ENCODE measurements around the gene ATG10.

ATG10 gene

DNA sequence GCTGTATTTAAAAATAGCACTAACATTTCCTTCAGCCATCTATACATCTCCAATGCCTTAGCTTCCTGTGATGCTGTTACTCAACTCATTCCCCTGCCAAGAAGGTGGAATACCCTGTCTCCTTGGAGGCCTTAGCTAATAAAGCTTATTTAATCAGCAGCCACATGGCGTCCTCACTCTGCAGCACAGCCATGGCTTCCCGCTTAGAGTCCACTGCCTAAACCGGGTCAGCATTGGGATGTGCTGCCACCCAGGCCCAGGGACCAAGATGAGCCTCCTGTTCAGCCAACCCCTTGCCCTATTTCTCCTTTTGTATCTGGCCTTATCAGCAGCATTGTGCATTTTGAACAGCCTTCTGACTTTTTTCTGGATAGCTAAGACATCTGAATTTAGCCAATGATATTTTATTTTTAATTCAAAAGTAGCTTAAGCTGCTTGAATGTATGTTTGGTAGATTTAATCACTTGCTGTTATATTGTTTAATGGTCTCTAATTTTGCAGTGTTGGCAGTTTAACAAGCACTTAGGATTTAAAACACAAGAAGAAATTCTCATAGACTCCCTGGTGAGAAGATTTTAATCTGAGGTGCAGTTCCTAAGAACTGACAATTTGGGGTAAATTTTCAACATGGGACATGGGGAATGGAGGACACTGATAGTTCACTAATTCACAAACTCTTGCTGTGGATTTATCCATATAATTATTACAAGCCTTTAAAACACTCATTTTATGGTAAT lies 193.3 kb downstream of the ATG10 start:
- no peak for DNase-seq (ENCODE audit: low read depth in 2 of 2)

DNA sequence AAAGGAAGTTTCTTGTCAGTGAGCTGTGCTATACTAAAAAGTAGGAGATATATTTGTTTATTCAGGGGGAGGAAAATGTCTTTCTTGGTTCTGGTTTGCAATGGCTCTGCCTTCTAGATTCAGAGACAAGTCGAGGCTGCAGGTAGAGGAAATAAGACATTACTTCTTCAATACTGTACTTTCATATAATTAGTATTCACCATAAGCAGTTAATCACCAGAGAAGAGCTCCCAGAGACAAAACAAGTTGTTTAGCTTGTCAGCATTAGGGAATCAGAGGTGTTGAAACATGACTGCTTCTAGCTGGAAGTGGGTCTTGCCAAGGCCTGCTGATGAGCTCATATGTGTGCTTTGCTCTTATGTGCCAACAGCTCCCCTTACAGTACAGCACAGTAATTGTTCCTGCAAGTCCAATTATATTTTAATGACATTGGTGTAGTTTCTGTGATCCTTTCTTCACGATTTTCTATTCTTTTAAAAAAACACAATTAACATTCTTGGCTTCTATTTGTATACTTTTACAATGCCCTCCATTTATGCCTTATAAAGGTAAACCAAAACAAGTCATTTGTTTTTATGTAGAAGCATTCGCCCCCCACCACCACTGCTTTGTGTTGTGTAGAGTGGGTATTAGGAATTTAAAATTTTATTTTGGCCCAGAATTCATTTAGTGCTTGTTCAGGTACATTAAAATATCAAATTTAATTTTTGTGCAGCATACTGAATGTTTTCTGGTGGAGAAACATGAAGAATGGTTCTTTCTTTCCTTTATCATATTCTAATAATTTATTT lies 194.1 kb downstream of the ATG10 start:
- DNase-seq (ENCODE audit: low read depth in 2 of 2): peak in 1 of 2 donors; percentile 5

DNA sequence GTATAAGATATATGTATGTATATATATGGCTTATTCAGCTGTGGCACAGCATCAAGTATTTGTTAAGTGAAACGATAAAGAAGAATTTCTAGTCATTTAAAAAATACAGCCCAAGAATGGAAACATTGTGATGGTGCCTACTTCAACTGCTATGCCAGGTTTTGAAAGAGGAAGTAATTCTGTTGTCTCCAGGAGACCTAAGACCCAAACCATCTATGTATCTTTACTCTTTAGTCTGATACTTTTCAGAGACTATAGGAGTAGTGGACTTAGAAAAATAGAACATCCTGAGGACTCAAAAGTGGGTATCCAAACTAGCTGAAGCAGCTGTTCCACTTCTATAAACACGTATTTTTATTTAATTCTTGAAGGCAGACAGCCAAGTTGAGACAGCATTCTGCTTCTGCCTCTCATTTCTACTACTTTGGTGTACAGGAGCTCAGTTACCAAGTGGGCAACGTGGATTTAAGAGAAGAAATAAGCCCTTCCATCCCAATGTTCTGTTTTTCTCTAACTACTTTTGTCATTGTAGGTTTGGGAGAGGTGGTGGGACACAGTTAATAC lies 195.6 kb downstream of the ATG10 start:
- DNase-seq (ENCODE audit: low read depth in 2 of 2): no peak

DNA sequence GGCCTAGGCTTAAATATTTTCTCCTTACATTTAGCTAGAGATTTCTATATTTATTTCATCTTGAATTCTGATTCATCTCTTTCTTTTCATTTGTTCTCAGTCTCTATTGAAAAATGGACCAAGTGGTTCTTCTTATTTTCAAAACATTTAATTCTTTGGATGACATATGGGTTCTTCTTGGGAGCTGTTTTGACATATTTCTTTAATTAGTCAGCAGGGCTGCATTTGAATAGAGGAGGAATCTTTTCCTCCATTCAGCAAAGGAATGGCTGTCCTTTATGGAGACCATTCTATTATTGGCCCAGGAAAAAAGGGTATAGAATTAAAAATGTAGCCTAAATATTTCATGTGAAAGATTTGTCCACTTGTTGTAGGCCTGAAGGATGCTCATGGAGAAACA lies 196.5 kb downstream of the ATG10 start:
- DNase-seq (ENCODE audit: low read depth in 2 of 2): no peak

DNA sequence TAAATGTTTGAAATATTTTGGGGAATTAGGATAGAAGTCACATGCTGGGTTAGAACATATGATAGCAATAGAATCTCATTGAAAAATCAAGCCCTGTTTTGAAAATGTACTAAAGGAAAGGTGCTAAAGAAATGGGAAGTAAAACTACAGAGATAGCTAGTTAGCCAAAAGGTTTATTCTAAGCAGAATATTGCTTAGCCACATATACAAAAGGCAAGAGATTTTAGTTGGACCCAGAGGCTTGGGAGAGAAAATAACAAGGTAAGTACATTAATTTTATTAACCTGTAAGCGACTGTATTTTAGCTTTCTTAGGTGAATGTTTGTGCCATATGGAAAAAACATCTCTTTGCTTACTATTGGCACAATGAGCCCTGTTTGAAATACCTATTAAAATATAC lies 198.1 kb downstream of the ATG10 start:
- DNase-seq (ENCODE audit: low read depth in 2 of 2): no peak

DNA sequence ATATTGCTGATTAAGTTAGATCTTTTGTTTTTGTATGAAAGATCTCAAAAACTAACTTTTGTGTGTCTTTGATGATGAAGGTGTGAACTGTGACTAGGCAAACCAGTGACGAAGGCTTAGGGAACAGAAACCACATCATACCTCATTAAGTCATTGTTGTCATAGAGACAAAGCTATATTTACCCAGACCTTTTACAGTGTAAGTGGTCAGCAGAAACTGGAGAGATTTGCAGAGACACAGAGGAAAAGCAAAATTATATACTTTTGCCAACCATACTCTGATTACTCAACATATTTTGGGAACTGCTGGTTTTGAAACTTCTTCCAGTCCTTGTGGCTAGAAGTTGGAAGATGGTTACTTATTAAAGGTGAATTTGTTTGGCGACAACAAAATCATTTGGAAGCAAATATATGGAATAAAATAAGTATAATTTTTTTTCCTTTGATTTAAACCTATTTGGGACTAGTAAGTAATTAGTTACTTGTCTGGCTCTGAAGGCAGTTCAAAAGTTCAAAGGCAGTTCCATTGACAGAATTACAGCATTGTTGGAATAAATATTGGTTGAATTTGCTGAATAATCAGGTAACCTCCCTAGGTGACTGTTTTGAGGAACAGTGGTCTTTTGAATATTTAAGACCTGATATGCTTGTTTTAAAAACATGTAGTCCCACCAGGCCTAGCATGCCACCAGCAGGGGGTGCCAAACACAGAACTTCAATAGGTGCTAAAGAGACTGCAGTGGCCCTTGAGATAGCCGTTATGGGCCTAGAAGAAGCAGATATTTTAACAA lies 202.5 kb downstream of the ATG10 start:
- peak; percentile 10 to 23 for DNase-seq (ENCODE audit: low read depth in 2 of 2)

DNA sequence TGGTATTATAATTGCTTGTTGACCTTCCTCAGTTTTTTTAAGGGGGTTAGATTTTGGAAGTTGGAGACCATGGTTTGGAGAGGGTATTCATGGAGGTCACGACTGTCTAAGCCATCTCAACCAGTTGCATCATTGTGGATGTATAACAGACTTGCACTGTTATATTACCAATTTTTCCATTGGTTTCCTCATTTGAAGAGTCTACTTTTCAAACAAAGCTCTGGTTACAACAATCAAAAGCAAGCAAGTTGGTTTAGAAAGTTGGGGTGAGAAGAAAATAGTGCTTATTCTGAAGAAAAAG lies 203.0 kb downstream of the ATG10 start:
- no peak for DNase-seq (ENCODE audit: low read depth in 2 of 2)

DNA sequence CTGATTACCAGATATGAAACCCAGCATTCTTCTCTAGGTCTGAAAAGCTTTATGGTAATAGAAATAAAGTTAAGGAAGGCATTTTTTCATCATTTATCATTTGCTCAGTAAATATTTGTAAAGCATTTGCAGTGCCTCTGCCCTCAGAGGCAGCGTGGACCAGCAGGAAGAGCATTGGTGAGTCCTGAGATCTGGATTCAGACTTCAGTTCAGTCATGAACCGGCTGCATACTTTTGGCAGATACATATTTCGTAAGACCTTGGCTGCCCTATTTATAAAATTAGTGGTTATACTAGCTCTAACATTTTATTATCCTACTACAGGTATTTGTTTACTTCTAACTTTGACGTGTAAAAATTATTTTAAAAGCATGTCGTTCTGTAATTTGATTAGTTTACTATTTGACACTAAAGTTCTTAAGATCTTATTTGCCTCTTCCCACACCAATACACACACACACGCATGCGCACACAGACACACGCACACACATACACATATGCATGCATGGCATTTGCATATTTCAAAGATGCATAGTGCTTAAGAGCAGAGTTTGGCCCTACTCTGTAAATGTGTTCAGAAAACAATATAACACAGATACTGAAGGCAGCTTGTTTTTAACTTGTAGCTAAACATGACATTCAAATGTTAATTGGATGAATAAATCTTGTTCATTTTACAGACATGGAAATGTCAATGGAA lies 204.4 kb downstream of the ATG10 start:
- no peak for DNase-seq (ENCODE audit: low read depth in 2 of 2)

DNA sequence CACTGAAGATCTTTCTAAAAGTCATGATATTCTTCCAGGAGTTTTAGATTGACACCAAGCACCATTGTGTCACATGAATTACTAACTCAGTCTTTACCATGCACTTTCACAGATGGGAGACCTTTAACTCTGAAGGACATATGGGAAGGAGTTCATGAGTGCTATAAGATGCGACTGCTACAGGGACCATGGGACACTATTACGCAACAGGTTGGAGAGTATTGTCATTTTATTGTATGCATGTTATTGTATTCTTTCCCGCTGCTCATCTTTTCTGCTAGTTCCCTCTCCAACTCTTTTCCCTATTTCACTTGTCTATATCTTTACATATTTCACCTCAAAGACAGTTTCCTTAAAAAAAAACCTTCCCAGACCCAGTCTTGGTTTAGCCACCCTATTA lies 206.6 kb downstream of the ATG10 start:
- DNase-seq (ENCODE audit: low read depth in 2 of 2): no peak

DNA sequence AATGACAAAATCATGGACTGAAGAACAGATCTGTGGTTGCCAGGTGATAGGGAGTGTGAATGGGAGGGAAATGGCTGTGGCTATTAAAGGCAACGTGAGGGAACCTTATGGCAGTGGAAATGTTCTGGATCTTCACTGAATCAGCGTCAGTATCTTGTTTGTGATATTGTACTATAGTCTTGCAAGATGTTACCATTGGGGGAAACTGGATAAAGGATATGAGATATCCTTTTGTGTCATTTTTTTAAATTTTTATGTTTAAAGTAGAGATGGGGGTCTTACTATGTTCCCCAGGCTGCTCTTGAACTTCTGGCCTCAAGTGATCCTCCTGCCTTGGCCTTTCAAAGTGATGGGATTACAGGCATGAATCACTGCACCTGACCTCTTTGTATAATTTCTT lies 210.8 kb downstream of the ATG10 start:
- DNase-seq (ENCODE audit: low read depth in 2 of 2): no peak

DNA sequence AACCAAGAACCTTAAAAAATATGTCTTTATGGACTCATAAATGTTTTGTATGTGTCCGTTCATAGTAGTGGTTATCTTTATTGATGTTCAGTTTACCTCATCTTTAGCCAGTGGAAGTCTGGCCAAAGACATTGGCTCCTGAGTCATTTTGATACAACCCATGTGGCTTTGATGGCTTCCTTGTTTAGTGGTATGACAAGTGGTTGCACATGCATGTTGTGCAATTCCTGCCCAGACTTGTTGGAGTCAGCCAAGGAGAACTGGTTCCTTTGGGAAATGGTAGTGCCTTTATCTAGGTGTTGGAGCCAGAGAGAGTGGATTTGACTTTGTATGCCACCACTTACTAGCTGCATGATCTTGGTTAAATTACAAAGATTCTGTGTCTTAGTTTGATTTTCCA lies 212.0 kb downstream of the ATG10 start:
- DNase-seq (ENCODE audit: low read depth in 2 of 2): no peak

DNA sequence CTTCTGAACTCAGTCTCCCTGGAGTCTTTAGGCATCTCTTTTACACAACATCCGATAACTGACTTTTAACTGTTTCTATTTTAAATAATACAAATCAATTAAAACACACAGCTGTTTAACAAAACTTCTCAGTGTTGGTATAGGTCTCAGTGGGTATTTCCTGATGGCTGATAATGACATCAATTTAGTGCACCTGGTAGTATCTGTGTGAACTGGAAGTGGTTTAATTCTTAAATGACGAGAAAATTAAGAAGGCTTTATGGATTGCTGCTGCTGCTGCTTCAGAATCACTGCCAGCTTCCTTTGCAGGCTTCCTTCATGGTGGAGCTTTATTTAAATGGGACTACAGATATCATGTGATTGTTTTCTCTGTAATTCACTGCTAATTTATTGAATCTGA lies 214.0 kb downstream of the ATG10 start:
- no peak for DNase-seq (ENCODE audit: low read depth in 2 of 2)

DNA sequence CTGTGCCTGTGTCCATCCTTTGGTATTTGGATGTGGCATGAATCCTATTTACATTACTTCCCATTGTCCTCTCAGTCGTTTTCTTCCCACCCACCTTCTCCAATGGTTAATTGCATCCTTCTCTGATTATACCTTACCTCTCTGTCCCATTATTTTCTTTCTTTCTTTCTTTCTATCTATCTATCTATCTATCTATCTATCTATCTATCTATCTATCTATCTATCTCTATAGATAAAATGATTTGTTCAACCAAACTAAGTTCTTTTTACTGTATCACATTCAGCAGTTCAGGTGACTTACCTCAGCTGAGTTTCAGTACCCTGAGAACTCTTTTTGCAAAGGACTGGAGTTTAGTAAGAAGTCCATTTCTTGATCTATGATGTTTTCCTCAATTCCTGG lies 225.7 kb downstream of the ATG10 start:
- no peak for DNase-seq (ENCODE audit: low read depth in 2 of 2)

DNA sequence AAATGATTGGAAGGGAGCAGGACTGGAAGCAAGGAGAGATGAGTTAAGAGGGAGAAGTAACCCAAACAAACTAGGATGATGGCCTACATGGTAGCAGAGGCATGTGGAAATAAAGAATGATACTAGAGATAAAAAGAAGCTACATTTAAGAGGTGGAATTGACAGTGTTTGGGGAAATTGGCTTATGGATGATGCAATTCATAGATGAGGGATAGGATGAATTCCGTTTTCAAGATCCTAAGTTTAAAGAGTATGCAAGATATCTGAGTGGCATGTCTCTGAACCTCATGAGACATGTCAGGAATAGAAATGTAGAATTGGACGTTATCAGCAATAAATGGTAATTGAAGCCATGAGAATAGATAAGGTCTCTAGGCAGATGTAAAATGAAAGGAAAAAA lies 232.7 kb downstream of the ATG10 start:
- DNase-seq (ENCODE audit: low read depth in 2 of 2): no peak

DNA sequence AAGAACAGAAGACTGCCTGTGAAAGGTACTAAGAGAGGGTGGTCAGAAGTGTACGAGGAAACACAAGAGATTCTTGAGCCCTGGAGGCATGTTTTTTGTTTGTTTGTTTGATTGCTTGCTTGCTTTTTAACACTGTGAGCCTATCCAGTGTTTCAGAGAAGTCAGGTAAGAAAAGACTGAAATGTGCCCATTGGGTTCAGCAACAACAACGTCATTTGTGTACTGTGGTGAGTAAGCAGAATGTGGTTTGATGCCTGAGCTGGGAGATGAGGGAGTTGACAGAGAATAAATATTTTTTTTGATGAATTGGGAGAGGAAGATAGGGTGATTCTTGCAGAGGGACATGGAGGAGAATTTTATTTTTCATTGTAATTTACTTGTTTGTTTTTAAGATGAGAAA lies 233.2 kb downstream of the ATG10 start:
- DNase-seq (ENCODE audit: low read depth in 2 of 2): no peak

DNA sequence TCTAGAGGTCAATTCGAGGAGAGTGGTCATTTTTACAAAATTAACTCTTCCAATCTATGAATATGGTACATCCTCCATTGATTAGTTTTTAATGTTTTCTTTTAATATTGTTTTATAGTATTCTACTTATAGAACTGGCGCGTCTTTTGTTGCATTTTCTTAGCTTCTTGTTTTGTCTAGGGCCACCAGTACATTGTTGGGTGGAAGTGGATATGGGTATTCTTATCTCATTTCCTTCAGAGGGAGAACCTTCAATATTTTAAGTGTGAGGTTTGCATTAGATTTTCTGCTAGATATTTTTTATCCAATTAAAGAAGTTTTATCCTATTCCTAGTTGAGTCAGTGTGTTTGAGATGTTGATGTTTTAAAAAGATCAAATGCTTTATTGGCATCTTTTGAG lies 236.5 kb downstream of the ATG10 start:
- no peak for DNase-seq (ENCODE audit: low read depth in 2 of 2)

DNA sequence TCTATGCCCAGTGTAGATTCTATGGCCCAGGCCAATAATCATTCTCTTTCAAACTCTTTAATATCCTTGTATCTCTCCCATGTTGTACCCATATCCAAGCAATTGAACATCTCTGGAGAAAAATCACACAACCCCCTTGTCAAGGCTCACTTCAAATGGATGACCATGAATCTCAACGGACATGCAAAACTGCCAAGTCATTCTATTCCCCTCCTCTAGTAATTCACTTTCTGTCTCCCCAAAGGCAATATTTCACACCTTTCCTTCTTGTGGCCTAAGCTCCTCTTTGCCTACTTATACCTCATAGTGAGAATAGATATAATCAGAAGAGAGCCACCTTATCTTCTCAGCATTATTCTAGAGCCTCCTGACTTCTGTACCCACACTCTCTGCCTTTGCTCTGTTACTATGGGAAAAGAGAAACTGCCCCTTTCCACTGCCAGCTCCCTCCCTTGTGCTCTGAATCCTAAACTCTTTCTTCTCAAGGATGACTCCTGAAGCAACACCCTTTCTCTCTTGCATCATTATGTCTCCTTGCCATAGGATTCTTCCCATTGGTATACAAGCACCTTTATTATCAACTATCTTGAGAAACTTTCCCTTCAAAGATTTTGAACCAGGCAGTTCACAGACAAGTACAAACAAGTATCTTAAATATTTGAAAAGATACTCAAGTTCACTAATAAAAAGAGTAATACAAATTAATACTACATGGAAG lies 240.2 kb downstream of the ATG10 start:
- no peak for DNase-seq (ENCODE audit: low read depth in 2 of 2)

DNA sequence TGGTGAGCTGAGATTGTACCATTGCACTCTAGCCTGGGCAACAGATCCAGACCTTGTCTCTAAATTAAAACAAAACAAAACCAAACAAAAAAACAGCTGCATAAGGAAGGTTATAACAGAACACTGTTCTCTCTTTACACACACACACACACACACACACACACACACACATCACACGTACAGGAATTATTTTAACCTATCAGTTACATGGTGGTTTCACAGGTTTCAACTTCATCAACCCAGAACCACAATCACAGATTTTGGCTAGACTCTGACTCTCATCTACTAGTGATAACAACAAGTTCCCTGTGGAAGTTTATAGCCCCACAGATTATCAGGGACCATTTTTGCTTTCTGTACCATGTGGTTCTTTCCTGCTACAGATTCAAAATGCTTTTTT lies 246.1 kb downstream of the ATG10 start:
- no peak for DNase-seq (ENCODE audit: low read depth in 2 of 2)

DNA sequence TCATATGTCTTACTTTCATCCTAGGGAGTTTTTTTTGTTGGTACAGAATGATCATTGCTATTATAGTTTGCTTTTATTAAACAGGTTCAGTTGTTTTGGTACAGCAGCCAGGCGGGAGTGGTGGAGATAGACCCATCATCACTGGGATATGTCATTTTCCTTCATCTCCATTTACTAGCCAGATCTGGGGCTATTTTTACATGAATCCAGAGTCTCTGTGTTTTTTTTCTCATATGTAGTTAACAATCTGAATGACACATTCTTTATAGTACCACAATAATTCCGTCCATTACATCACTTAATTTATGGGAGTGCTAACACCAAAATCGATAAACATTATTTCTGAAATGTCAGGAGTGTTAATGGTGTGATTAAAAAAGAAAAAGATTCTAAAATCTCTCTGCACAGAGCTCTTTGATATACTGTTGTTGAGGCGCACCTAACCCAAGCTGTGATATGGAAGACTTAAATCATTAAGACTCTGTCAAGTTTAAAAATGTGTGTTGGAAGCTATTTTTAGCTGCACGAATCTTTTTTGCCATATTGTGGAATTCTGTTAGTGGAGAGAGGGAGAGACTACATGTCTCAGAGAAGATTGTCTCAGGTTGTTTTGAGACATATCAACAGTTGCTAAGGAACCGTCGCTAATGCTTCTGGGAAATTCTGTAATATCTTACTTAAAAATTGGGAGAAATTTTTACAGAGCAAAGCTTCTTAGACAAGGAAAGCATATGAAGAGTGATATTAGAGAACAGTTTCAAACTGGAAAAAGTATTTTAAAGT lies 246.7 kb downstream of the ATG10 start:
- DNase-seq (ENCODE audit: low read depth in 2 of 2): no peak

DNA sequence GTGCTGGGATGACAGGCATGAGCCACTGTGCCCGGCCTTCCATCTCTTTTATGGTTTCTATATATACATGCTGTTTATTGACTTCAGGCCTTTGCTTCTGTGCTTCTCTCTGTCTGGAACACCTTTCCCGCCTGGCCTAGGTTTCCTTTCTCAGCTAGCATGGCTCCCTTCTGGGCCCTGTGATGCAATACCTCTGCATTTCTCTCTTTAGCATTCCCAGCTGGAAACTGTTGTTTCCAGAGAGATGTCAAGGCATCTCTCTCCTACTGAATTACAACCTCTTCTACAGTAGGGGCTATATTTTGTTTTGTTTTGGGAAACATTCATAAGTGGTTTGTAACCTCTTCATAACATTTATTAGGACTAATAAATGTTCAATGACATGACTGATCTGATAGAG lies 249.2 kb downstream of the ATG10 start:
- no peak for DNase-seq (ENCODE audit: low read depth in 2 of 2)
